GM21515 (cell line): ENCODE data around the gene KHDRBS1.
"Not testable (repeated sequence)": the region's sequence is repeated elsewhere in the genome, so short reads cannot be mapped to it uniquely, and the experiment has no call there.

Source experiments
- ATAC-seq: cut with Tn5 transposase; IDR thresholded peaks from one replicate; pipeline ENCODE4 v1.9.1; 2021; ENCODE audit not compliant: unreplicated experiment

Gene KHDRBS1

DNA sequence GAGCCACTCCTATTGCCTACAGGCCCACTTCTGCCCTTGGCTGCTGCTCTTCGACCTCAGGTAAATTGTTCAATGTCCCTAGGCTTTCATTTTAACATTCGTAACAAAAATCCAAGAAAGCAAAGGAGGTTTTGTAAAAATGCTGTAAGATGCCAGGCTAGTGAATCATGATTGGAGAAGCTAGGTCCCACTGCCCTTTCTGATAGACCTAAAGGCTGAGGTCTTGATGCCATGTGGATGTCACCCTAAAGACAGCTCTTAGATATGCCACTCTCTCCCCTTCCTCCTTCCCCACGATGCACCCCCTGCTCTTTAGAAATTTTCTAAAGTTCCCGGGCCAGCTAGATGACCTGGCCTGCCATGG, 49.2 kb downstream of the KHDRBS1 start:
- no peak for ATAC-seq

DNA sequence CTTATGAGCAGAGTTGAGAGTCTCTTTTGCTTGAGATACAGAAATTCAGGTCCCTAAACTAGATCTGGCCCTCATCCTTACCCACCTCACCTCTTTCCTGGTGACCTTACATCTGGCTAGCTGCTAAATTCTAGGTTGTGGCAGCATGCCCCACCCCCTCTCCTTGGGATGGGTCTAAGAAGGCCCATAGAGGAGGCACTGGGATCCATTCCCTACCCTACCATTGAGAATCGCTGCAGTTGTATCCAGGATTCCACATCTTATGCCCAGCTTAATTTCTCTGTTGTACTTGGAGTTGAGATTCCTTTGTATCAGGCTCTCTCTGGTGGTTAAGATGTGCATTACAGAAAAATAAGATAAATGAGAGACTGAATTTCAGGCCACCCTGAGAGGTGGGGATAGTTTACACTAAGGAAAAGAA, 49.6 kb downstream of the KHDRBS1 start:
- no peak for ATAC-seq

DNA sequence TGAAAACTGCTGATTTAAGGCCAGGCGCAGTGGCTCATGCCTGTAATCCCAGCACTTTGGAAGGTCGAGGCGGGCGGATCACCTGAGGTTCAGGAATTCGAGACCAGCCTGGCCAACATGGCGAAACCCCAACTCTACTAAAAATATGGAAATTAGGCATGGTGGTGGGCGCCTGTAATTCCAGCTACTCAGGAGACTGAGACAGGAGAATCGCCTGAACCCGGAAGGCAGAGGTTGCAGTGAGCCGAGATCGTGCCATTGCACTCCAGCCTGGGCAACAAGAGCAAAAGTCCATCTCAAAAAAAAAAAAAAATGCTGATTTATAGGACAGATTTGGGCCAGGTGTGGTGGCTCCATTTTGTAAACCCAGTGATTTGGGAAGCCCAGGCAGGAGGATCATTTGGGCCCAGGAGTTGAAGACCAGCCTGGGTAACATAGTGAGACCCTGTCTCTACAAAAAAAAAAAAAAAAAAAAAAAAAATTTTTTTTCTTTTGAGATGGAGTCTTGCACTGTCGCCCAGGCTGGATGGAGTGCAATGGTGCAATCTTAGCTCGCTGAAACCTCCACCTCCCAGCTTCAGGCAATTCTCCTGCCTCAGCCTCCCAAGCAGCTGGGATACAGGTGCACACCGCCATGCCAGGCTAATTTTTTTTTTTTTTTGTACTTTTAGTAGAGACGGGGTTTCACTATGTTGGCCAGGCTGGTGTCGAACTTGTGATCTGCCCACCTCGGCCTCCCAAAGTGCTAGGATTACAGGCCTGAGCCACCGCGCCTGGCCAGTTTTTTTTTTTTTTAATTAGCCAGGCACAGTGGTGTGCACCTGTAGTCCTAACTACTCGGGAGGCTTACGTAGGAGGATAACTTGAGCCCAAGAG, 52.2 kb downstream of the KHDRBS1 start:
- ATAC-seq = not testable (repeated sequence)

DNA sequence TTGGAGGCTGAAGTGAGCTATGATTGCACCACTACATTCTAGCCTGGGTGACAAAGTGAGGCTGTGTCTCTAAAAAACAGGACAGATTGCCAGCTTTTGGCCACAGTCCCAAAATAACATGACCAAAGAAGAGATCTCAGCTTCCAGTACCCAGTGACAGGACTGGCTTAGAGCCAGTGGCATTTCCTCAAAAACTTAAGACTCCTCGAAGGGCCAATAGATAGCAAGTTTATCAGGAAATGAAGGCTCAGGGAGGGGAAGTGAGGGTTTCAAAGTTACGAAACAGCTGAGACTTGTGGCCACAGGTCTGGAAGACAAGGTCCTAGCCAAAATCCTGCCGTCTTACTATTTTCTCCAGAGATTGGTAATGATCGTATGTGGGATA, 52.8 kb downstream of the KHDRBS1 start:
- no peak for ATAC-seq

DNA sequence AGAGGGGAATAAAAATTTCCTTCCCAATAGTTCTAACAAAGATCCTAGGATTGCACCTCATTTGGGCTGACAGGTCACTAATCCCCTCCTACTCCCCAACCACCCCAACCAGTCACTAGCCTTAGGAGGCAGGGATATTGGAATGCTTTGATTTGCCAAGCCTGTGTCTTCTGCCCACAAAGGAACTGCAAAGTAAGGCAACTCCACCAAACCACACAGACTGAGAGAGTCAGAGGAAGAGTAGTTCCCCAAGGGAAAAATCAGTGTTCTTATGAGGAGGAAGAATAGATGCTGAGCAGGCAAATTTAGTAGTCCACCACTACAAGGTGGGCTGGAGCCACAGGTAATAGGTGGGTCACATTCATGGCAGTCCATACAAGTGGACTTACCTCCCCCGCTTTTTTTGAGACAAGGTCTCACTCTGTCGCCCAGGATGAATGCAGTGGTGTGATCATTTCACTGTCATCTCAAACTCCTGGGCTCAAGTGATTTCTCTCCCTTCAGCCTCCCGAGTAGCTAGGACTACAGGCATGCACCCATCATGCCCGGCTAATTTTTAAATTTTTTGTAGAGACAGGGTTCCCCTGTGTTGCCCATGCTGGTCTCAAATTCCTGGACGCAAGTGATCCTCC, 55.4 kb downstream of the KHDRBS1 start:
- ATAC-seq = no peak

GRCh38 chr1:32071758-32072621, 58.3 kb downstream of the KHDRBS1 start:
- ATAC-seq = no peak

DNA sequence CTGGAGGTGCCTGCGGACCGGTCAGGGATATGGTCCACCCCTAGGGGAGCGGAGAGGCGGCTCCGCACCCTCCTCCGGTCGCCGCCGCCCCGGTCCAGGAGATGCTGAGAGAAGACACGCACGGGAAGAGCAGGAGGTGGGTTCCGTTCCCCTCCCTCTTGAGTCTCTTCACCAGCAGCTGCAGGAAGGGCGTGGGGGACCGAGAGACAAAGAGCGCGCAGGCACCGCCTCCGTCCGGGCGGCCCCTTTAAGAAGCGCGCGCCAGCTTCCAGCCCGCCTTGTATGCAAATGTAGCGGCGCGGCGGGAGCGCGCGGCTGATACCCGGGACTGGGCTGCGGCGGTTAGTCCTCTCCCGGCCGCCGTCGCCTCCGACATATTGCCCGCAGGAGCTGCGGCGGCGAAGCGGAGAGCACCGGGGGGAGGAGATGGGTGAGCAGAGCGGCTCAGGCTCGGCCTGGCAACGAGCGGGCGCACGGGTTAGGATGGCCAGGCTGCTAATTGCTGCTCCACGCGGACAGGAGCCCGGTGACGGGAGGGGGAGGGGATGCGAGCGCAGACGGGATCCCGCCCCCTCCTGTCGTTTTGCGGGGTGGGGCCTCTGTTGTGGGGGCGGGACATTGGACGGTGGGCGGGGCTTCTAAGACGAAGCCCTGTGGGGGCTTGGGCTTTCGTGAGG, 59.1 kb downstream of the KHDRBS1 start, which contains the start of gene TMEM39B:
Gene TMEM39B (plus strand): TSS at position 318 of the 677 bp plus-strand sequence. CDS start 109 bp downstream, at position 427.
- ATAC-seq = peak; percentile 80

DNA sequence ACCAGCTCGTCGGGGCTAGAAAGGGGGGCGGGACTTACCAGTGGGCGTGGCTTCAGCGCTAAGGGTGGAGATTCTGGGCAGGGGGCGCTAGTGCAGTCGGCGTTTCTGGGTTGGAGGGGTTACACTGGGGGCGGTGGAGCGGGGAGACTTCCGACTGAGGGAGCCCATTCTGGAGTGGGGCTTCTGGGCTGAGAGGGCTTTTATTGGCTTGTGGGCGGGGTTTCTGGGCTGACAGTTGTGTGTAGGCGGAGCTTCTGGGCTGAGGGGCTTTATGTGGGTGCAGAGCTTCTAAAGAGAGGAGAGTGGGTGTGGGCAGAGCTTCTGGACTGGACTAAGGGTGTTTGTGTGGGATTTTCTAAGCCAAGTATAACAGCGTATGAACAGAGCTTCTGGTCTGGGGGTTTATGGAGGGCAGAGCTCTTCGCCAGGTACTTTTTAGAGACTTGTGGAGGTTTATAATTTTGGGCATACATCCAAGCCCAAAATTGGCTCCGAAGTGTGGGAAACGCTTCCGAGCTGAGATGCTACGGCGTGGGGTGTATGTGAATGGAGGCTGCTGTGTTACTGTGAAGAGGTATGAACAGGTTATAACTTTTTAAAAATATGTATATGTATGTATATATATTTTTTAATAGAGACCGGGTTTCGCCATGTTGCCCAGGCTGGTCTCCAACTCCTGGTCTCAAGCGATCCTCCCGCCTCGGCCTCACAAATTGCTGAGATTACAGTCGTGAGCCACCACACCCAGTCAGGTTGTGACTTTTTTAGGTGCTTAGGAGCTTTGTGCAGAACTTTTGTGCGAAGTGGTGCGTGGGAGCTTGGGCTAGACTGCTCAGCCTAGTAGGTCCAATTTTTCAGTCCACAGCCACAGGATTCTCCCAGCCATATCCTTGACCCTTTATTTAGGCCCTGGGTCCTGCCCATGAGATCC, 59.9 kb downstream of the KHDRBS1 start:
- no peak for ATAC-seq

DNA sequence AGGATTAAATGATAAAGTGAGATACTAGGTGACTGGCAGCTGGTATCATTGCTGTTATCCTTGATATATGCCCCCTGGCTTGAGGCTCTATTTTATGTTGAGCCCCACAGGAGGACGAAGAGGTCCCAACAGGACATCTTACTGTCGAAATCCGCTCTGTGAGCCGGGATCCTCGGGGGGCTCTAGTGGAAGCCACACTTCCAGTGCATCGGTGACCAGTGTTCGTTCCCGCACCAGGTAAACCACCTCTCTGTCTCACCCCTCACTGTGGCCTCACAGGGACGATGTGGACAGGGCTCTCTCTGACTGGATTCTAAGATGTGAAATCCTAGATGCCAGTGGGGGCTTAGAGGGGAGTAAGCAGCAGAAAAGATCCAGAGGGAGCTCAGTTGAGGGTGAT, 61.2 kb downstream of the KHDRBS1 start:
- no peak for ATAC-seq

DNA sequence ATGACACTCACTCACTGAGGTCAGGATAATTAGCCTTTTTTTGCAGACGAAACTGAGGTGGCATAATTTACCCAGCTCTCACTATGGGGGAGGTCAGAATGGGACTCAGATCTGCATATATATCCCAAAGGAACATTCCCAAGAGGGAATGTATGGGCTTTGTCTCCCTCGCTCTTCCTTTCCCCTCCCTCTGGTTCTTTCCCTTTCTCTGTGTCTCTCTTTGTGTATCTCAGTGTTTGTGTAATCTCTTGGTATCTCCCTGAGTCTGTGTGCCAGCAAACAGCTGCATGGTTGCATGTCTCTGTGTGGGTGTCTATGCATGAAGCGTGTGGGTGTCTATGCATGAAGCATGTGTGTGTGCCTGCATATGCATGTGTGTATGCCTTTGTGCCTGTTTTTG, 63.8 kb downstream of the KHDRBS1 start:
- ATAC-seq = no peak

GRCh38 chr1:32082022-32082421, 68.4 kb downstream of the KHDRBS1 start:
- no peak for ATAC-seq

- ATAC-seq = not testable (repeated sequence)
Measured at GRCh38 chr1:32086381-32086780, 72.7 kb downstream of the KHDRBS1 start.

GRCh38 chr1:32091176-32091575, 77.5 kb downstream of the KHDRBS1 start:
- ATAC-seq = no peak

DNA sequence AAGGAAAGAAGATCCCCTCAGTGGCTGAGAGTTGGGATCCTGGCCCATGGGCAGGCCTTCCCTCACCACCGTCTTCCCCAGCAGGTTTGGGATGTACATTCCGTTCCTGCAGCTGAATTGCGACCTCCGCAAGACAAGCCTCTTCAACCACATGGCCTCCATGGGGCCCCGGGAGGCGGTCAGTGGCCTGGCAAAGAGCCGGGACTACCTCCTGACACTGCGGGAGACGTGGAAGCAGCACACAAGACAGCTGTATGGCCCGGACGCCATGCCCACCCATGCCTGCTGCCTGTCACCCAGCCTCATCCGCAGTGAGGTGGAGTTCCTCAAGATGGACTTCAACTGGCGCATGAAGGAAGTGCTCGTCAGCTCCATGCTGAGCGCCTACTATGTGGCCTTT, 77.9 kb downstream of the KHDRBS1 start:
- no peak for ATAC-seq
